Loucy (cell line): Measurements from ENCODE around the gene RBFOX2.

ENCODE experiments used
- H2AFZ ChIP-seq: fragments of 200-600 bp; sonication (generic); 2 replicates; pipeline ENCODE4 v1.6.0; 2016; ENCODE audit warnings: antibody characterized with exemption, mild to moderate bottlenecking, low read length, moderate library complexity
- H3F3A ChIP-seq: fragments of 200-600 bp; 2 replicates; pipeline ENCODE4 v1.6.0; 2016; ENCODE audit warnings: antibody characterized with exemption, low read depth, mild to moderate bottlenecking
- H3K27me3 ChIP-seq: fragments of 200-600 bp; sonication (generic); 2 replicates; pipeline ENCODE4 v1.6.1; 2014; ENCODE audit warnings: low read length, mild to moderate bottlenecking; ENCODE audit not compliant: insufficient read depth, poor library complexity, severe bottlenecking
- H3K36me3 ChIP-seq: fragments of 200-600 bp; sonication (generic); 2 replicates; pipeline ENCODE4 v1.6.1; 2016; ENCODE audit warnings: low read length; ENCODE audit not compliant: insufficient read depth
- H3K4me1 ChIP-seq: fragments of 200-600 bp; sonication (generic); 2 replicates; pipeline ENCODE4 v1.5.1; 2014; ENCODE audit warnings: low read length, mild to moderate bottlenecking; ENCODE audit not compliant: insufficient read depth, poor library complexity, severe bottlenecking
- H3K4me2 ChIP-seq: fragments of 200-600 bp; sonication (generic); 2 replicates; pipeline ENCODE4 v1.6.0; 2014; ENCODE audit warnings: antibody characterized with exemption, low read length, low read depth, mild to moderate bottlenecking; ENCODE audit not compliant: poor library complexity, severe bottlenecking
- H3K4me3 ChIP-seq: fragments of 200-600 bp; sonication (generic); 2 replicates; pipeline ENCODE4 v1.5.1; 2014; ENCODE audit warnings: low read length, mild to moderate bottlenecking, mixed read lengths; ENCODE audit not compliant: poor library complexity, severe bottlenecking
- H3K79me2 ChIP-seq: fragments of 200-600 bp; sonication (generic); 2 replicates; pipeline ENCODE4 v1.6.1; 2014; ENCODE audit warnings: low read length; ENCODE audit not compliant: insufficient read depth
- H3K9ac ChIP-seq: fragments of 200-600 bp; sonication (generic); 2 replicates; pipeline ENCODE4 v1.6.0; 2014; ENCODE audit warnings: mild to moderate bottlenecking, low read depth, low read length, moderate library complexity; ENCODE audit not compliant: poor library complexity, severe bottlenecking
- H3K9me2 ChIP-seq: fragments of 200-600 bp; sonication (generic); replicated peaks from 2 replicates; pipeline ENCODE4 v1.6.1; 2016; ENCODE audit warnings: low read depth, low read length, mixed read lengths
- H3K9me3 ChIP-seq: fragments of 200-600 bp; sonication (generic); 2 replicates; pipeline ENCODE4 v1.6.1; 2014; ENCODE audit warnings: mild to moderate bottlenecking, antibody characterized with exemption, low read length, low read depth; ENCODE audit not compliant: insufficient read depth
- H4K20me1 ChIP-seq: fragments of 200-600 bp; sonication (generic); 2 replicates; pipeline ENCODE4 v1.6.0; 2014; ENCODE audit warnings: antibody characterized with exemption, low read length, mild to moderate bottlenecking; ENCODE audit not compliant: insufficient read depth, poor library complexity, severe bottlenecking
- EZH2phosphoT487 ChIP-seq: fragments of 200-600 bp; IDR thresholded peaks from 2 replicates; pipeline ENCODE4 v1.6.1; 2018; ENCODE audit warnings: antibody characterized with exemption, mild to moderate bottlenecking, moderate library complexity, borderline replicate concordance
- TF ChIP-seq, protein P1 (sequence below): fragments of 200-600 bp; sonication (generic); conservative IDR thresholded peaks from 2 replicates; pipeline ENCODE4 v1.5.1; 2014; ENCODE audit warnings: mild to moderate bottlenecking, antibody characterized with exemption, low read length

Gene RBFOX2

DNA sequence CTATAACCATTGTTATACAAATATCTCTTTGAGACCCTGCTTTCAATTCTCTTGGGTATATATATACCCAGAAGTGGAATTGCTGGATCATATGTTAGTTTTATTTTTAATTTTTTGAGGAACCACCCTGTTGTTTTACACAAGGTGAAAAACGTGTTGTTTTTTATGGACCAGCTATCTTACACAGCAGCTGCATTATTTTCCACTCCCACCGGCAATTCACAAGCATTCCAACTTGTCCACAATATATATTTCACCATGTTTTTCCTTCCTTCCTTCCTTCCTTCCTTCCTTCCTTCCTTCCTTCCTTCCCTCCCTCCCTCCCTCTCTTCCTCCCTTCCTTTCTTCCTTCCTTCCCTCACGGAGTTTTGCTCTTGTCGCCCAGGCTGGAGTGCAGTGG lies 317.3 kb downstream of the RBFOX2 start:
- H3F3A ChIP-seq, result no peaks in the 10 kb centered on the region
- TF ChIP-seq, protein P1, sequence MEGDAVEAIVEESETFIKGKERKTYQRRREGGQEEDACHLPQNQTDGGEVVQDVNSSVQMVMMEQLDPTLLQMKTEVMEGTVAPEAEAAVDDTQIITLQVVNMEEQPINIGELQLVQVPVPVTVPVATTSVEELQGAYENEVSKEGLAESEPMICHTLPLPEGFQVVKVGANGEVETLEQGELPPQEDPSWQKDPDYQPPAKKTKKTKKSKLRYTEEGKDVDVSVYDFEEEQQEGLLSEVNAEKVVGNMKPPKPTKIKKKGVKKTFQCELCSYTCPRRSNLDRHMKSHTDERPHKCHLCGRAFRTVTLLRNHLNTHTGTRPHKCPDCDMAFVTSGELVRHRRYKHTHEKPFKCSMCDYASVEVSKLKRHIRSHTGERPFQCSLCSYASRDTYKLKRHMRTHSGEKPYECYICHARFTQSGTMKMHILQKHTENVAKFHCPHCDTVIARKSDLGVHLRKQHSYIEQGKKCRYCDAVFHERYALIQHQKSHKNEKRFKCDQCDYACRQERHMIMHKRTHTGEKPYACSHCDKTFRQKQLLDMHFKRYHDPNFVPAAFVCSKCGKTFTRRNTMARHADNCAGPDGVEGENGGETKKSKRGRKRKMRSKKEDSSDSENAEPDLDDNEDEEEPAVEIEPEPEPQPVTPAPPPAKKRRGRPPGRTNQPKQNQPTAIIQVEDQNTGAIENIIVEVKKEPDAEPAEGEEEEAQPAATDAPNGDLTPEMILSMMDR, result no peak
- TF ChIP-seq EZH2phosphoT487, result no peak
- no peaks in the 10 kb centered on the region for H3K36me3 ChIP-seq

DNA sequence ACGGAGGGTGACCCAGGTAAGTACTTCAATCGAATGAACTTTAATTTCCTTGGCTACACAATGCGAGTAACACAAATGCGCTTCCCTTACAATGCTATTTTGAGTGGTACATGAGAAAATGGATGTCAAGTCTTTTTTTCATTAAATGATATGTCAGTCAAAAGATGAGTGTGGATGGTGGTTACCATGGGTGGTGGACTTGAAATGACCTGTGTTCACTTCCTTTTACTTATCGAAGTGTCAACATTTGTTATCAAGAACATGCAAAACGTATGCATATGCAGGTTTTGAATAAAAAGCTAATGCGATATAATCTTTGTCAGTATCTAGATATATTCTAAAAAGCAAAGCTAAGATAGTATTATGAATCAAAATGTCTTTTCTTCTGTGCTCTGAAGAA lies 319.7 kb downstream of the RBFOX2 start:
- H3K4me3 ChIP-seq, result no peak overlapping the region
- no peak overlapping the region for H3K9ac ChIP-seq
- no peaks in the 10 kb centered on the region for H3K27me3 ChIP-seq
- H3K36me3 ChIP-seq, result no peaks in the 10 kb centered on the region
- TF ChIP-seq, protein P1, result no peak
- no peak for TF ChIP-seq EZH2phosphoT487
- H3K79me2 ChIP-seq, result no peaks in the 10 kb centered on the region
- H3K4me1 ChIP-seq, result no peaks in the 10 kb centered on the region
- no peaks in the 10 kb centered on the region for H4K20me1 ChIP-seq
- 0 out of 2 replicates have a peak, but pooled peaks cover 3% of the 10 kb centered on the region for H3K9me3 ChIP-seq
- no peak overlapping the region for H2AFZ ChIP-seq
- no peaks in the 10 kb centered on the region for H3F3A ChIP-seq
- no peaks in the 10 kb centered on the region for H3K9me2 ChIP-seq
- no peak overlapping the region for H3K4me2 ChIP-seq

More for the DNA sequence above, 317.3 kb downstream of the RBFOX2 start:
- H3K9ac ChIP-seq, result no peak overlapping the region
- H3K4me3 ChIP-seq, result no peak overlapping the region
- H3K79me2 ChIP-seq, result no peaks in the 10 kb centered on the region
- H2AFZ ChIP-seq, result no peak overlapping the region
- no peaks in the 10 kb centered on the region for H4K20me1 ChIP-seq
- no peaks in the 10 kb centered on the region for H3K27me3 ChIP-seq
- H3K4me2 ChIP-seq, result no peak overlapping the region
- no peaks in the 10 kb centered on the region for H3K4me1 ChIP-seq
- H3K9me3 ChIP-seq, result 0 out of 2 replicates have a peak, but pooled peaks cover 3% of the 10 kb centered on the region
- H3K9me2 ChIP-seq, result no peaks in the 10 kb centered on the region

DNA sequence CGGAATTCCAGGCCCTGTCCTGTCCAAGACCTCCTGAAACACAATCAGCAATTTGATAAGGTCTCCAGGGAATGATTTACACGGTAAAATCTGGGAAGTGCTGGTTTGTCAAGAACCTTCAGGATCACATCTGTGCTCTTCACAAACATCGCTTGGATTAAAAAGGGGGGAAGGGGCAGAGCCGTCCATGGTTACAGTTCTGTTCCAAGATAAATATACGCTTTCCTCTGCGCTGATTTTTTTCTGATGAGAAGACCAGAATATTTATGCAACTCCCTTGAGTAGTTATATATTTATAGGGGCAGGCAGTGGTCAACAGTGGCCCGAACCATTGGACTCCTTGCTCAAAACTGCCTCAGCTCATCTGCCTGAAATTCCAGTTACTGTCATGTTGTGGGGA lies 320.2 kb downstream of the RBFOX2 start:
- Histone ChIP-seq H3K27me3 (no peaks in the 10 kb centered on the region), H2AFZ (no peak overlapping the region), H4K20me1 (no peaks in the 10 kb centered on the region), H3K9me3 (0 out of 2 replicates have a peak, but pooled peaks cover 3% of the 10 kb centered on the region), H3K9me2 (no peaks in the 10 kb centered on the region), H3K4me1 (no peaks in the 10 kb centered on the region), H3K9ac (no peak overlapping the region), H3K4me3 (no peak overlapping the region), H3F3A (no peaks in the 10 kb centered on the region), H3K79me2 (no peaks in the 10 kb centered on the region), H3K36me3 (no peaks in the 10 kb centered on the region), H3K4me2 (no peak overlapping the region)
- no peak for TF ChIP-seq EZH2phosphoT487
- TF ChIP-seq, protein P1, result no peak
